Measurements from ENCODE around the gene C4orf54. TPM values are rescaled to one million over a fixed set of nuclear protein-coding genes. Genes with fewer than 3 reads are reported as not detected.

Gene C4orf54
- total and polyA plus RNA-seq, 4 donors, result under 0.01 to 0.06 (median 0.01) TPM

GRCh38 chr4:99624141-99624719 is 33.4 kb downstream of the C4orf54 start:
- Histone ChIP-seq H3K9me3 (ENCODE audit: control insufficient read depth in 4 of 4, insufficient read depth in 3 of 4, low read length in 3 of 4) (no peaks in the 10 kb centered on the region), H3K27me3 (ENCODE audit: control insufficient read depth in 3 of 3, insufficient read depth in 3 of 3, low read length in 2 of 3) (no peaks in the 10 kb centered on the region), H3K4me3 (no peak overlapping the region), H3K9ac (ENCODE audit: insufficient read depth in 1 of 2, low read length in 2 of 2) (no peak overlapping the region), H3K36me3 (ENCODE audit: control insufficient read depth in 4 of 4, insufficient read depth in 4 of 4, low read length in 4 of 4) (no peaks in the 10 kb centered on the region), H3K27ac (ENCODE audit: low read depth in 1 of 2, low read length in 1 of 2) (no peak overlapping the region), H3K4me1 (ENCODE audit: control insufficient read depth in 5 of 5, insufficient read depth in 5 of 5, low read length in 5 of 5) (peaks cover 0 to 42% (median 0%) of the 10 kb centered on the region in 5 donors)
- 75 to 83% methylated on average over 4 of the region's 4 CpGs for WGBS, 2 donors
- no peak for TF ChIP-seq CTCF (IDR thresholded peaks at IDR 0.05; ENCODE audit: control extremely low read depth, extremely low read depth)
- DNase-seq (peak; percentile 90 to 98 (median 98)), ATAC-seq (ENCODE audit: insufficient read depth, low FRiP score) (no peak)

- ATAC-seq (ENCODE audit: insufficient read depth, low FRiP score) (no peak), DNase-seq (peak in 2 of 3 donors; percentile 60 to 67)
- no peak overlapping the region for H3K27ac ChIP-seq (ENCODE audit: low read depth in 1 of 2, low read length in 1 of 2)
- no peaks in the 10 kb centered on the region for H3K36me3 ChIP-seq (ENCODE audit: control insufficient read depth in 4 of 4, insufficient read depth in 4 of 4, low read length in 4 of 4)
- no peaks in the 10 kb centered on the region for H3K27me3 ChIP-seq (ENCODE audit: control insufficient read depth in 3 of 3, insufficient read depth in 3 of 3, low read length in 2 of 3)
- H3K4me1 ChIP-seq (ENCODE audit: control insufficient read depth in 5 of 5, insufficient read depth in 5 of 5, low read length in 5 of 5), result peaks cover 0 to 42% (median 0%) of the 10 kb centered on the region in 5 donors
- no peak for TF ChIP-seq CTCF (IDR thresholded peaks at IDR 0.05; ENCODE audit: control extremely low read depth, extremely low read depth)
- no peak overlapping the region for H3K9ac ChIP-seq (ENCODE audit: insufficient read depth in 1 of 2, low read length in 2 of 2)
- H3K9me3 ChIP-seq (ENCODE audit: control insufficient read depth in 4 of 4, insufficient read depth in 3 of 4, low read length in 3 of 4), result no peaks in the 10 kb centered on the region
- 88 to 90% methylated on average over 1 of the region's 1 CpG for WGBS, 2 donors
- H3K4me3 ChIP-seq, result no peak overlapping the region
Measured at GRCh38 chr4:99622341-99622740, 35.3 kb downstream of the C4orf54 start.

GRCh38 chr4:99617374-99617773 is 40.3 kb downstream of the C4orf54 start:
- Histone ChIP-seq H3K9ac (ENCODE audit: insufficient read depth in 1 of 2, low read length in 2 of 2) (no peak overlapping the region), H3K36me3 (ENCODE audit: control insufficient read depth in 4 of 4, insufficient read depth in 4 of 4, low read length in 4 of 4) (no peaks in the 10 kb centered on the region), H3K4me3 (no peak overlapping the region), H3K4me1 (ENCODE audit: control insufficient read depth in 5 of 5, insufficient read depth in 5 of 5, low read length in 5 of 5) (peaks cover 3 to 27% (median 6%) of the 10 kb centered on the region in 5 donors), H3K27me3 (ENCODE audit: control insufficient read depth in 3 of 3, insufficient read depth in 3 of 3, low read length in 2 of 3) (no peaks in the 10 kb centered on the region), H3K27ac (ENCODE audit: low read depth in 1 of 2, low read length in 1 of 2) (no peak overlapping the region), H3K9me3 (ENCODE audit: control insufficient read depth in 4 of 4, insufficient read depth in 3 of 4, low read length in 3 of 4) (no peaks in the 10 kb centered on the region)
- 81 to 88% methylated on average over 1 of the region's 1 CpG for WGBS, 2 donors
- ATAC-seq (ENCODE audit: insufficient read depth, low FRiP score) (no peak), DNase-seq (no peak)
- TF ChIP-seq CTCF (IDR thresholded peaks at IDR 0.05; ENCODE audit: control extremely low read depth, extremely low read depth), result no peak
